ENCODE measurements around the gene SURF1. TPM values are rescaled to one million over a fixed set of nuclear protein-coding genes. Genes with fewer than 3 reads are reported as not detected.
"Not testable (repeated sequence)": the region's sequence is repeated elsewhere in the genome, so short reads cannot be mapped to it uniquely, and the experiment has no call there.

SURF1 gene
- polyA plus RNA-seq, 1 donor: 32.5 TPM

DNA sequence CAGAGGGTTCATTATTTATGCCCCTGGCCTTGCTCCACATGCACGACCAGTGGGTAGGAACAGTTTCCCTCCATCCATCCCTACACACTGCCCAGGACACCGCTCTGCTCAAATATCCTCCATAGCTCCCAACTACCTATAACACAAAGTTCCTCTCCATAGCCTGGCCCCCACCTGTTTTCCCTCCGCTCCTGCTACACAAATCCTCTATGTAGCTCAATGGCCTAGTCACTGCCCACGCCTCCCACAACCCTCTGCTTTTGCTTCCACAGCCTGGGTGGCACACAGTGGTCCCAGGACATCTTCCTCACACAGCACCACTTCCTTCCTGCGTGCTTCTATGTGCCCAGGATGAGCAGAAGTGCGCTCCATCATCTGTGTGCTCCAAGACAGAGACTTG, 41.1 kb upstream of the SURF1 start:
- H3K27me3 ChIP-seq (ENCODE audit: control insufficient read depth, insufficient read depth, low read length): peaks cover 13% of the 10 kb centered on the region
- no peak for DNase-seq
- 80% methylated on average over 1 of the region's 6 CpGs for WGBS (ENCODE audit: insufficient coverage, low lambda C conversion rate)
- peaks cover 3% of the 10 kb centered on the region for H3K36me3 ChIP-seq (ENCODE audit: control insufficient read depth, insufficient read depth, low read length)
- peaks cover 20% of the 10 kb centered on the region for H3K4me1 ChIP-seq (ENCODE audit: control insufficient read depth, insufficient read depth, low read length)
- H3K27ac ChIP-seq (ENCODE audit: low read length): no peak overlapping the region
- H3K4me3 ChIP-seq (ENCODE audit: low read length): no peak overlapping the region
- H3K9me3 ChIP-seq (ENCODE audit: control insufficient read depth, low read depth, low read length): no peaks in the 10 kb centered on the region

DNA sequence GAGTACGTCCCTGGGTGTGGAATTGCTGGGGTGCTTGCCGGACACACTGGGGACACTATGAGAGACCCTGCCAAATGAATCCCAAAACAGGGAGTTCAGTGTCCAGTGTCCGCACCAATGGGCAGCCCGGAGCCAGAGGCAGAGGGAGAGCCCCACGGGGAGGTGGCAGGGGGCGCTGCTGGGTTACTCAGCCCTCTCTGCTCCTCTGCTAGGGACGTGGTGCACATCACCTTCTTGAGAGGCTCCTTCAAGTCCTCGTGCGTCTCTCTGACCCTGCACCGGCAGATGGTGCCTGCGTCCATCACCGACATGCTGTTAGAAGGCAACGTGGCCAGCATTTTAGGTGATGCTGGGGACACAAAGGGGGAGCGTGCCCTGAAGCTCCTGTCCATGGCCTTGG, 40.7 kb upstream of the SURF1 start:
- Histone ChIP-seq H3K4me3 (ENCODE audit: low read length) (no peak overlapping the region), H3K27ac (ENCODE audit: low read length) (no peak overlapping the region), H3K4me1 (ENCODE audit: control insufficient read depth, insufficient read depth, low read length) (peaks cover 20% of the 10 kb centered on the region), H3K27me3 (ENCODE audit: control insufficient read depth, insufficient read depth, low read length) (peaks cover 13% of the 10 kb centered on the region), H3K36me3 (ENCODE audit: control insufficient read depth, insufficient read depth, low read length) (peaks cover 3% of the 10 kb centered on the region), H3K9me3 (ENCODE audit: control insufficient read depth, low read depth, low read length) (no peaks in the 10 kb centered on the region)
- DNase-seq: no peak
- WGBS (ENCODE audit: insufficient coverage, low lambda C conversion rate): no CpG with 5 or more reads among the region's 14 CpGs

- peak in 1 of 2 donors; percentile 18 for DNase-seq
- Histone ChIP-seq H3K9me3 (ENCODE audit: control insufficient read depth, low read depth, low read length) (no peaks in the 10 kb centered on the region), H3K27me3 (ENCODE audit: control insufficient read depth, insufficient read depth, low read length) (peaks cover 13% of the 10 kb centered on the region), H3K27ac (ENCODE audit: low read length) (no peak overlapping the region), H3K4me3 (ENCODE audit: low read length) (no peak overlapping the region), H3K36me3 (ENCODE audit: control insufficient read depth, insufficient read depth, low read length) (no peaks in the 10 kb centered on the region), H3K4me1 (ENCODE audit: control insufficient read depth, insufficient read depth, low read length) (peaks cover 22% of the 10 kb centered on the region)
- WGBS (ENCODE audit: insufficient coverage, low lambda C conversion rate): no CpG with 5 or more reads among the region's 8 CpGs
Measured at GRCh38 chr9:133394687-133395271, 38.5 kb upstream of the SURF1 start.

GRCh38 chr9:133393399-133393798, 37.1 kb upstream of the SURF1 start:
- Histone ChIP-seq H3K4me3 (ENCODE audit: low read length) (no peak overlapping the region), H3K36me3 (ENCODE audit: control insufficient read depth, insufficient read depth, low read length) (no peaks in the 10 kb centered on the region), H3K27ac (ENCODE audit: low read length) (no peak overlapping the region), H3K27me3 (ENCODE audit: control insufficient read depth, insufficient read depth, low read length) (peaks cover 13% of the 10 kb centered on the region), H3K9me3 (ENCODE audit: control insufficient read depth, low read depth, low read length) (no peaks in the 10 kb centered on the region), H3K4me1 (ENCODE audit: control insufficient read depth, insufficient read depth, low read length) (peaks cover 19% of the 10 kb centered on the region)
- DNase-seq: no peak
- WGBS (ENCODE audit: insufficient coverage, low lambda C conversion rate): no CpG with 5 or more reads among the region's 3 CpGs

DNA sequence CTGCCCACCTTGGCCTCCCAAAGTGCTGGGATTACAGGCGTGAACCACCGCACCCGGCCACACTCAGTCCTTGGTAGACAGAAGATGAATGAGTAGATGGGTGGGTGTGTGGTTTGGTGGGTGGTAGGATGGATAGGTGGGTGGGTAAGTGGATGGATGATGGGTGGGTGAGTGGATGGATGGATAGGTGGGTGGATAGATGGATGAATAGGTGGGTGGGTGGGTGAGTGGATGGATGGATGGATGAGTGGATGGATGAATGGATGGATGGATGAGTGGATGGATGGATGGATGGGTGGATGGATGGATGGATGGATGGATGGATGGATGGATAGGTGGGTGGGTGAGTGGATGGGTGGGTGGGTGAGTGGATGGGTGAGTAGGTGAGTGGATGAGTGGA, 36.0 kb upstream of the SURF1 start:
- not testable (repeated sequence) for H3K36me3 ChIP-seq (ENCODE audit: control insufficient read depth, insufficient read depth, low read length); H3K9me3 ChIP-seq (ENCODE audit: control insufficient read depth, low read depth, low read length); H3K27me3 ChIP-seq (ENCODE audit: control insufficient read depth, insufficient read depth, low read length); DNase-seq; H3K27ac ChIP-seq (ENCODE audit: low read length); H3K4me3 ChIP-seq (ENCODE audit: low read length)
- WGBS (ENCODE audit: insufficient coverage, low lambda C conversion rate): no CpG with 5 or more reads among the region's 3 CpGs
- peaks cover 19% of the 10 kb centered on the region for H3K4me1 ChIP-seq (ENCODE audit: control insufficient read depth, insufficient read depth, low read length)

GRCh38 chr9:133391449-133391848, 35.2 kb upstream of the SURF1 start:
- not testable (repeated sequence) for H3K27me3 ChIP-seq (ENCODE audit: control insufficient read depth, insufficient read depth, low read length); H3K4me3 ChIP-seq (ENCODE audit: low read length); H3K36me3 ChIP-seq (ENCODE audit: control insufficient read depth, insufficient read depth, low read length); DNase-seq; H3K9me3 ChIP-seq (ENCODE audit: control insufficient read depth, low read depth, low read length)
- WGBS (ENCODE audit: insufficient coverage, low lambda C conversion rate): no CpG with 5 or more reads among the region's 4 CpGs
- Histone ChIP-seq H3K27ac (ENCODE audit: low read length) (peak overlapping the region; percentile 62), H3K4me1 (ENCODE audit: control insufficient read depth, insufficient read depth, low read length) (peaks cover 16% of the 10 kb centered on the region)

- Histone ChIP-seq H3K4me3 (ENCODE audit: low read length) (no peak overlapping the region), H3K9me3 (ENCODE audit: control insufficient read depth, low read depth, low read length) (no peaks in the 10 kb centered on the region), H3K4me1 (ENCODE audit: control insufficient read depth, insufficient read depth, low read length) (peaks cover 16% of the 10 kb centered on the region), H3K27ac (ENCODE audit: low read length) (no peak overlapping the region), H3K27me3 (ENCODE audit: control insufficient read depth, insufficient read depth, low read length) (no peaks in the 10 kb centered on the region), H3K36me3 (ENCODE audit: control insufficient read depth, insufficient read depth, low read length) (no peaks in the 10 kb centered on the region)
- WGBS (ENCODE audit: insufficient coverage, low lambda C conversion rate): no CpG with 5 or more reads among the region's 7 CpGs
- no peak for DNase-seq
Measured at GRCh38 chr9:133390713-133391112, 34.4 kb upstream of the SURF1 start.

DNA sequence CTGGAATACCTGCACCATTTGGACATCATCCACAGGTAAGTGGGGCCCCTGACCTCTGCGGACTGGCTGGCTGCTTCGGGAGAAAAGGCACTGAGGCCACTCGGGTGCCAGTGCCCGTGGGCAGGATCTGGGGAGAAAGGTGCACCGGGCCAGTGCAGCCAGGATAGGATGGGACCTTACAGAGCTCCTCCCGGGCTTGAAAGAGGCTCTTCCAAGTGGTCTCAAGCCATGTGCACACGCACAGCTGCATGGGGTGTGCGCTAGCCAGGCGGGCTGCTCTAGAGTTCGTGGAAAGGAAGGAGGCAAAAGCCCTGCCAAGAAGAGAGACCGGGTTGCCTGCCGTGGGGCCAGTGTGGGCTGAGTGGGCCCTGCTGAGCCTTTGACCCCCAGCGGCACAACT, 33.3 kb upstream of the SURF1 start:
- WGBS (ENCODE audit: insufficient coverage, low lambda C conversion rate): no CpG with 5 or more reads among the region's 13 CpGs
- no peaks in the 10 kb centered on the region for H3K27me3 ChIP-seq (ENCODE audit: control insufficient read depth, insufficient read depth, low read length)
- no peaks in the 10 kb centered on the region for H3K9me3 ChIP-seq (ENCODE audit: control insufficient read depth, low read depth, low read length)
- no peak overlapping the region for H3K4me3 ChIP-seq (ENCODE audit: low read length)
- H3K36me3 ChIP-seq (ENCODE audit: control insufficient read depth, insufficient read depth, low read length): no peaks in the 10 kb centered on the region
- H3K4me1 ChIP-seq (ENCODE audit: control insufficient read depth, insufficient read depth, low read length): peaks cover 10% of the 10 kb centered on the region
- no peak for DNase-seq
- no peak overlapping the region for H3K27ac ChIP-seq (ENCODE audit: low read length)

GRCh38 chr9:133389025-133389557, 32.8 kb upstream of the SURF1 start:
- no peaks in the 10 kb centered on the region for H3K9me3 ChIP-seq (ENCODE audit: control insufficient read depth, low read depth, low read length)
- no peak for DNase-seq
- H3K4me3 ChIP-seq (ENCODE audit: low read length): no peak overlapping the region
- H3K36me3 ChIP-seq (ENCODE audit: control insufficient read depth, insufficient read depth, low read length): no peaks in the 10 kb centered on the region
- no peaks in the 10 kb centered on the region for H3K27me3 ChIP-seq (ENCODE audit: control insufficient read depth, insufficient read depth, low read length)
- WGBS (ENCODE audit: insufficient coverage, low lambda C conversion rate): no CpG with 5 or more reads among the region's 12 CpGs
- peaks cover 6% of the 10 kb centered on the region for H3K4me1 ChIP-seq (ENCODE audit: control insufficient read depth, insufficient read depth, low read length)
- no peak overlapping the region for H3K27ac ChIP-seq (ENCODE audit: low read length)

- no peaks in the 10 kb centered on the region for H3K36me3 ChIP-seq (ENCODE audit: control insufficient read depth, insufficient read depth, low read length)
- WGBS (ENCODE audit: insufficient coverage, low lambda C conversion rate): no CpG with 5 or more reads among the region's 9 CpGs
- H3K27me3 ChIP-seq (ENCODE audit: control insufficient read depth, insufficient read depth, low read length): no peaks in the 10 kb centered on the region
- DNase-seq: no peak
- H3K4me1 ChIP-seq (ENCODE audit: control insufficient read depth, insufficient read depth, low read length): peaks cover 2% of the 10 kb centered on the region
- H3K4me3 ChIP-seq (ENCODE audit: low read length): no peak overlapping the region
- H3K27ac ChIP-seq (ENCODE audit: low read length): no peak overlapping the region
- peaks cover 9% of the 10 kb centered on the region for H3K9me3 ChIP-seq (ENCODE audit: control insufficient read depth, low read depth, low read length)
Measured at GRCh38 chr9:133387680-133388079, 31.4 kb upstream of the SURF1 start.

GRCh38 chr9:133386338-133386737, 30.1 kb upstream of the SURF1 start:
- no peak overlapping the region for H3K27ac ChIP-seq (ENCODE audit: low read length)
- WGBS (ENCODE audit: insufficient coverage, low lambda C conversion rate): no CpG with 5 or more reads among the region's 13 CpGs
- peaks cover 13% of the 10 kb centered on the region for H3K9me3 ChIP-seq (ENCODE audit: control insufficient read depth, low read depth, low read length)
- no peaks in the 10 kb centered on the region for H3K4me1 ChIP-seq (ENCODE audit: control insufficient read depth, insufficient read depth, low read length)
- no peaks in the 10 kb centered on the region for H3K36me3 ChIP-seq (ENCODE audit: control insufficient read depth, insufficient read depth, low read length)
- no peak overlapping the region for H3K4me3 ChIP-seq (ENCODE audit: low read length)
- H3K27me3 ChIP-seq (ENCODE audit: control insufficient read depth, insufficient read depth, low read length): no peaks in the 10 kb centered on the region
- no peak for DNase-seq

All from large intestine (tissue), 3 donors.